K562 (cell line): ENCODE results near the gene BAIAP2. TPM values are rescaled to one million over a fixed set of nuclear protein-coding genes. Genes with fewer than 3 reads are reported as not detected.

Source experiments
- EGR1 ChIP-seq: fragments of 450-650 bp; conservative IDR thresholded peaks from 2 replicates; pipeline ENCODE4 v1.6.1; 2017; ENCODE audit warnings: mild to moderate bottlenecking
- KAT7 ChIP-seq: sonication (generic); formaldehyde crosslinking; IDR thresholded peaks from 2 replicates; pipeline ENCODE4 v1.8.0; 2022; ENCODE audit warnings: missing genetic modification reagents, mild to moderate bottlenecking, borderline replicate concordance
- NBN ChIP-seq: fragments of 450-650 bp; IDR thresholded peaks from 2 replicates; pipeline ENCODE4 v1.6.1; 2016; ENCODE audit warnings: low read depth, mild to moderate bottlenecking
- NCOA2 ChIP-seq, 2 experiments: fragments of 450-650 bp; IDR thresholded peaks; 2 replicates each; pipeline ENCODE4 v1.6.1; 2018; ENCODE audit warnings: mild to moderate bottlenecking in 2 of 2, moderate library complexity in 1 of 2; ENCODE audit not compliant: partially characterized antibody in 2 of 2
- PHB ChIP-seq: fragments of 250-450 bp; sonication (Bioruptor Pico); IDR thresholded peaks from 2 replicates; pipeline ENCODE4 v1.5.0; 2021
- WHSC1 ChIP-seq: IDR thresholded peaks from one replicate; pipeline ENCODE4 v1.6.1; 2012; ENCODE audit warnings: low read length, control low read depth, inconsistent platforms
- ZNF24 ChIP-seq: fragments of 450-650 bp; IDR thresholded peaks from 2 replicates; pipeline ENCODE4 v1.6.1; 2016
- ZNF512 ChIP-seq: IDR thresholded peaks from 2 replicates; pipeline ENCODE4 v1.6.1; 2016; ENCODE audit warnings: missing genetic modification characterization, missing compliant biosample characterization
- polyA plus RNA-seq, 8 experiments: library from polyadenylated mRNA; depleted of rRNA in 4 of 8; stranded (reverse) in 5 of 8; unstranded in 3 of 8; fragments of >200 nt; fragmentation: Nextera tagmentation in 2 of 8; fragmentation: Illumina TruSeq in 1 of 8; extraction: Ambion mirVana in 2 of 8; extraction: Trizol in 1 of 8; gene quantifications; 2 replicates each; pipeline versions ENCODE4 v1.2.1 to v1.2.3, GENCODE V29; 2011 to 2014; ENCODE audit warnings: inconsistent platforms in 1 of 8, missing spikeins in 1 of 8
- total RNA-seq, 7 experiments: library from RNA; depleted of rRNA in 6 of 7; stranded (reverse); fragments of >200 nt in 6 of 7; fragmentation: Illumina TruSeq in 2 of 7; extraction: Trizol in 2 of 7; gene quantifications; 2 replicates each; pipeline versions ENCODE4 v1.2.1 to v1.2.3, GENCODE V29; 2011 to 2021; ENCODE audit warnings: low replicate concordance in 1 of 7
- TF ChIP-seq, protein P1 (sequence below), 2 experiments: fragments of 150-350 bp in 1 of 2; IDR thresholded peaks; 2 replicates each; pipeline ENCODE4 v1.6.1; 2012 to 2016; ENCODE audit warnings: low read depth in 2 of 2, low read length in 2 of 2, mild to moderate bottlenecking in 1 of 2, moderate library complexity in 1 of 2
- TF ChIP-seq, protein P2 (sequence below): fragments of 250-450 bp; sonication (Bioruptor Pico); IDR thresholded peaks from 2 replicates; pipeline ENCODE4 v1.9.0; 2021; ENCODE audit warnings: mild to moderate bottlenecking

The BAIAP2 gene
- total and polyA plus RNA-seq, 9 of the 15 experiments (the other 6 are each of a cell fraction or from before 2014, with no cell fraction given), result 2.3 to 51.6 (median 18.4) TPM

- TF ChIP-seq, protein P1, sequence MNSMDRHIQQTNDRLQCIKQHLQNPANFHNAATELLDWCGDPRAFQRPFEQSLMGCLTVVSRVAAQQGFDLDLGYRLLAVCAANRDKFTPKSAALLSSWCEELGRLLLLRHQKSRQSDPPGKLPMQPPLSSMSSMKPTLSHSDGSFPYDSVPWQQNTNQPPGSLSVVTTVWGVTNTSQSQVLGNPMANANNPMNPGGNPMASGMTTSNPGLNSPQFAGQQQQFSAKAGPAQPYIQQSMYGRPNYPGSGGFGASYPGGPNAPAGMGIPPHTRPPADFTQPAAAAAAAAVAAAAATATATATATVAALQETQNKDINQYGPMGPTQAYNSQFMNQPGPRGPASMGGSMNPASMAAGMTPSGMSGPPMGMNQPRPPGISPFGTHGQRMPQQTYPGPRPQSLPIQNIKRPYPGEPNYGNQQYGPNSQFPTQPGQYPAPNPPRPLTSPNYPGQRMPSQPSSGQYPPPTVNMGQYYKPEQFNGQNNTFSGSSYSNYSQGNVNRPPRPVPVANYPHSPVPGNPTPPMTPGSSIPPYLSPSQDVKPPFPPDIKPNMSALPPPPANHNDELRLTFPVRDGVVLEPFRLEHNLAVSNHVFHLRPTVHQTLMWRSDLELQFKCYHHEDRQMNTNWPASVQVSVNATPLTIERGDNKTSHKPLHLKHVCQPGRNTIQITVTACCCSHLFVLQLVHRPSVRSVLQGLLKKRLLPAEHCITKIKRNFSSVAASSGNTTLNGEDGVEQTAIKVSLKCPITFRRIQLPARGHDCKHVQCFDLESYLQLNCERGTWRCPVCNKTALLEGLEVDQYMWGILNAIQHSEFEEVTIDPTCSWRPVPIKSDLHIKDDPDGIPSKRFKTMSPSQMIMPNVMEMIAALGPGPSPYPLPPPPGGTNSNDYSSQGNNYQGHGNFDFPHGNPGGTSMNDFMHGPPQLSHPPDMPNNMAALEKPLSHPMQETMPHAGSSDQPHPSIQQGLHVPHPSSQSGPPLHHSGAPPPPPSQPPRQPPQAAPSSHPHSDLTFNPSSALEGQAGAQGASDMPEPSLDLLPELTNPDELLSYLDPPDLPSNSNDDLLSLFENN (IDR thresholded peaks at IDR 0.05; ENCODE audit: low read depth in 2 of 2, low read length in 2 of 2), result no peak
- no peak for TF ChIP-seq NBN
- TF ChIP-seq NCOA2 (IDR thresholded peaks at IDR 0.05; ENCODE audit: partially characterized antibody in 2 of 2), result no peak
- no peak for TF ChIP-seq WHSC1
- TF ChIP-seq, protein P2, sequence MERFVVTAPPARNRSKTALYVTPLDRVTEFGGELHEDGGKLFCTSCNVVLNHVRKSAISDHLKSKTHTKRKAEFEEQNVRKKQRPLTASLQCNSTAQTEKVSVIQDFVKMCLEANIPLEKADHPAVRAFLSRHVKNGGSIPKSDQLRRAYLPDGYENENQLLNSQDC (CRISPR knock-in tag), result no peak
- no peak for TF ChIP-seq ZNF24
- no peak for TF ChIP-seq PHB (CRISPR knock-in tag)
- TF ChIP-seq EGR1, result 0 out of 2 replicates have a peak, but pooled peaks have one; percentile 21
- 0 out of 2 replicates have a peak, but pooled peaks have one; percentile 44 for TF ChIP-seq ZNF512 (tag)
- TF ChIP-seq KAT7, result no peak
- TF ChIP-seq, all 486 proteins: peak for 2
Observed at GRCh38 chr17:81021531-81022343, 13.2 kb upstream of the BAIAP2 start (continued).
